Activated CD4-positive, alpha-beta memory T cell treated with anti-CD3 and anti-CD28 coated beads, Interleukin-2, amount 10 ng/mL, durations not matched to agents 7 days and 5 days (primary cell): ENCODE data around the gene ZNF106. TPM values are rescaled to one million over a fixed set of nuclear protein-coding genes. Genes with fewer than 3 reads are reported as not detected.

Source experiments
- CTCF ChIA-PET: fragments of 350-600 bp; sonication (Branson Sonifier 250); formaldehyde crosslinking; loops from one replicate; lab custom pipeline; 2021; ENCODE audit warnings: antibody characterized with exemption, inconsistent platforms; lab: Charles Lee
- POLR2A ChIA-PET: fragments of 350-600 bp; sonication (Branson Sonifier 250); formaldehyde crosslinking; loops from one replicate; lab custom pipeline; 2021; ENCODE audit warnings: antibody characterized with exemption; lab: Charles Lee
- DNase-seq: peaks from one replicate; pipeline ENCODE4 v3.0.0-alpha.2; 2020
- H3K27ac Mint-ChIP-seq: one replicate; pipeline ENCODE4 v1.8.0; 2021; ENCODE audit warnings: mild to moderate bottlenecking, mixed read lengths
- H3K27me3 Mint-ChIP-seq: one replicate; pipeline ENCODE4 v1.8.0; 2021; ENCODE audit warnings: mixed read lengths
- H3K36me3 Mint-ChIP-seq: one replicate; pipeline ENCODE4 v1.8.0; 2021; ENCODE audit warnings: low read depth, mixed read lengths
- H3K4me1 Mint-ChIP-seq: one replicate; pipeline ENCODE4 v1.8.0; 2021; ENCODE audit warnings: mixed read lengths
- H3K4me3 Mint-ChIP-seq: one replicate; pipeline ENCODE4 v1.8.0; 2021; ENCODE audit warnings: mild to moderate bottlenecking, mixed read lengths
- H3K9me3 Mint-ChIP-seq: one replicate; pipeline ENCODE4 v1.8.0; 2021; ENCODE audit warnings: mixed read lengths
- total RNA-seq, 2 experiments: library from RNA; stranded (reverse); gene quantifications; one replicate each; pipeline ENCODE4 v1.2.3, GENCODE V29; 2021

ZNF106 gene
- total RNA-seq, 2 experiments from 2014 or later: 43.6 to 47.8 TPM

GRCh38 chr15:42421376-42421775 lies 69.6 kb downstream of the ZNF106 start:
- DNase-seq: no peak
- no peak overlapping the region for H3K4me3 Mint-ChIP-seq
- H3K27ac Mint-ChIP-seq: no peak overlapping the region
- no peaks in the 10 kb centered on the region for H3K9me3 Mint-ChIP-seq
- ChIA-PET POLR2A (no interaction called here), CTCF (no interaction called here)
- H3K36me3 Mint-ChIP-seq: peaks cover 59% of the 10 kb centered on the region
- H3K27me3 Mint-ChIP-seq: no peaks in the 10 kb centered on the region
- H3K4me1 Mint-ChIP-seq: no peaks in the 10 kb centered on the region

GRCh38 chr15:42419369-42419768 lies 71.6 kb downstream of the ZNF106 start:
- no peak for DNase-seq

GRCh38 chr15:42413920-42414319 lies 77.0 kb downstream of the ZNF106 start:
- Mint-ChIP-seq H3K27ac (no peak overlapping the region), H3K9me3 (no peaks in the 10 kb centered on the region), H3K4me3 (no peak overlapping the region), H3K4me1 (no peaks in the 10 kb centered on the region), H3K27me3 (no peaks in the 10 kb centered on the region), H3K36me3 (peaks cover 29% of the 10 kb centered on the region)
- no peak for DNase-seq
- ChIA-PET POLR2A (no interaction called here), CTCF (no interaction called here)

More at GRCh38 chr15:42419369-42419768, 71.6 kb downstream of the ZNF106 start:
- ChIA-PET CTCF (no interaction called here), POLR2A (interaction anchor here (1.5 kb wide), 1 partner anchor 12 kb away, joined by 4 read pairs; no protein-coding TSS in a partner anchor)
- Mint-ChIP-seq H3K4me1 (no peaks in the 10 kb centered on the region), H3K27ac (no peak overlapping the region), H3K27me3 (no peaks in the 10 kb centered on the region), H3K9me3 (no peaks in the 10 kb centered on the region), H3K36me3 (peaks cover 52% of the 10 kb centered on the region), H3K4me3 (no peak overlapping the region)

DNA sequence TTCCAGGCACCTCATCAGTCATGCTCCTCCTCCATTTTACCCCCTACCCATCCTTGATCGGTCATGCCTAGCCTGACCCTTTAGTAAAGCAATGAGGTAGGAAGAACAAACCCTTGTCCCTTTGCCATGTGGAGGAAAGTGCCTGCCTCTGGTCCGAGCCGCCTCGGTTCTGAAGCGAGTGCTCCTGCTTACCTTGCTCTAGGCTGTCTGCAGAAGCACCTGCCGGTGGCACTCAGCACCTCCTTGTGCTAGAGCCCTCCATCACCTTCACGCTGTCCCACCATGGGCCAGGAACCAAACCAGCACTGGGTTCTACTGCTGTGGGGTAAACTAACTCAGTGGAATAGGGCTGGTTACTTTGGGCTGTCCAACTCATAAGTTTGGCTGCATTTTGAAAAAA lies 79.1 kb downstream of the ZNF106 start:
- Mint-ChIP-seq H3K9me3 (no peaks in the 10 kb centered on the region), H3K4me3 (no peak overlapping the region), H3K27ac (no peak overlapping the region), H3K27me3 (no peaks in the 10 kb centered on the region), H3K36me3 (peaks cover 18% of the 10 kb centered on the region), H3K4me1 (no peaks in the 10 kb centered on the region)
- ChIA-PET POLR2A (no interaction called here), CTCF (no interaction called here)
- DNase-seq: no peak

- Mint-ChIP-seq H3K4me3 (no peak overlapping the region), H3K4me1 (no peaks in the 10 kb centered on the region), H3K9me3 (no peaks in the 10 kb centered on the region), H3K27me3 (no peaks in the 10 kb centered on the region), H3K27ac (no peak overlapping the region), H3K36me3 (peaks cover 9% of the 10 kb centered on the region)
- CTCF ChIA-PET: no interaction called here
- DNase-seq: no peak
- POLR2A ChIA-PET: no interaction called here
Measured at GRCh38 chr15:42409011-42409410, 81.9 kb downstream of the ZNF106 start.

DNA sequence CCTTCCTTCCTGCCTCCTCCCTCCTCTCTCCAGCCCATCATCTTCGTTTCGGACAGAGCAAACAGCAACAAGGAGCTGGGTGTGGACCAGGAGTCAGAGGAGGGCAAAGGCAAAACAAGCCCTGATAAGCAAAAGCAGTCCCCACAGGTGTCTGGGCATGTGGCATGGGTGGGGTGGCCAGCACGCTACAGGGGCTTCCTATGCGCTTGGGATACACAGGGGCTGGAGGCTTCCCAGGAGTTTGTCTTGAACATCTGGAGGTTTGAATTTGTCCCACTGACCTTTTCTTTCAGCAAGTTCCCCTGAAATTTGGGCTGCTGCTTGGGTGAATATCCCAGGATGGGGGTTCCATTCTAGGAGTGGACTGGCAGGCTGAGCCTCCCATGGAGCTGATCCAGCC lies 82.8 kb downstream of the ZNF106 start:
- H3K27me3 Mint-ChIP-seq: no peaks in the 10 kb centered on the region
- H3K27ac Mint-ChIP-seq: no peak overlapping the region
- ChIA-PET CTCF (no interaction called here), POLR2A (interaction anchor here (0.6 to 0.9 kb wide), 2 partner anchors 11 to 369 kb away, joined by 3 to 4 read pairs; no protein-coding TSS in a partner anchor)
- peaks cover 2% of the 10 kb centered on the region for H3K4me1 Mint-ChIP-seq
- no peak for DNase-seq
- no peaks in the 10 kb centered on the region for H3K9me3 Mint-ChIP-seq
- H3K36me3 Mint-ChIP-seq: peaks cover 6% of the 10 kb centered on the region
- no peak overlapping the region for H3K4me3 Mint-ChIP-seq

DNA sequence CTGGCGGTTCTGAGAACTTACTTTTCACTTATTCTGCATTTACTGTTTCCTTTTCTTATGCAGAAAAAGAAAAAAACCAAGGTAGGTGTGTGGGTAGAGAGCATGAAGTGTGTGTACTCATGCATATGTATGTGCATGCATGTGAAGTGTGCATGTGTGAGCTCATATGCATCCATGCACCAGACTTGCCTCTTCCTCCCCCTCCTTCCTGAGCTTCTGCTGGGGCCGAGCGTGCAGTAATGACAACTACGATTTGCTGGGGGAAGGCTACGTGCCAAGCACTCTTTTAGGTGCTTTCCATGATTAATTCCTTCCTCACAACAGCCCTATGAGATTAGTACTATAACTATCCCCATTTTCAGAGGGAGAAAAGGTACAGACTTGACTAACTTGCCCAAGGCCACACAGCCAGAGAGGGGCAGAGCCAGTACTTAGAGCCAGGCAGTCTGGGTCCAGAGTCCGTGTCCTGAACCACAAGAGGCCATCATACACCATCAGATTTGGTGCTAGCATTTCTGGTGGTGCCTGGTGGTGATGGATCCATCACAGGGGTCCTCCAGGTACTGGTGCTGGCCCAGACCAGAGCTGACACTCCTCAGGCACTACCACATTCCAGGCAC lies 85.0 kb downstream of the ZNF106 start:
- POLR2A ChIA-PET: no interaction called here
- Mint-ChIP-seq H3K27me3 (no peaks in the 10 kb centered on the region), H3K36me3 (peaks cover 2% of the 10 kb centered on the region), H3K4me3 (no peak overlapping the region), H3K4me1 (peaks cover 7% of the 10 kb centered on the region), H3K9me3 (no peaks in the 10 kb centered on the region), H3K27ac (no peak overlapping the region)
- CTCF ChIA-PET: no interaction called here
- no peak for DNase-seq

DNA sequence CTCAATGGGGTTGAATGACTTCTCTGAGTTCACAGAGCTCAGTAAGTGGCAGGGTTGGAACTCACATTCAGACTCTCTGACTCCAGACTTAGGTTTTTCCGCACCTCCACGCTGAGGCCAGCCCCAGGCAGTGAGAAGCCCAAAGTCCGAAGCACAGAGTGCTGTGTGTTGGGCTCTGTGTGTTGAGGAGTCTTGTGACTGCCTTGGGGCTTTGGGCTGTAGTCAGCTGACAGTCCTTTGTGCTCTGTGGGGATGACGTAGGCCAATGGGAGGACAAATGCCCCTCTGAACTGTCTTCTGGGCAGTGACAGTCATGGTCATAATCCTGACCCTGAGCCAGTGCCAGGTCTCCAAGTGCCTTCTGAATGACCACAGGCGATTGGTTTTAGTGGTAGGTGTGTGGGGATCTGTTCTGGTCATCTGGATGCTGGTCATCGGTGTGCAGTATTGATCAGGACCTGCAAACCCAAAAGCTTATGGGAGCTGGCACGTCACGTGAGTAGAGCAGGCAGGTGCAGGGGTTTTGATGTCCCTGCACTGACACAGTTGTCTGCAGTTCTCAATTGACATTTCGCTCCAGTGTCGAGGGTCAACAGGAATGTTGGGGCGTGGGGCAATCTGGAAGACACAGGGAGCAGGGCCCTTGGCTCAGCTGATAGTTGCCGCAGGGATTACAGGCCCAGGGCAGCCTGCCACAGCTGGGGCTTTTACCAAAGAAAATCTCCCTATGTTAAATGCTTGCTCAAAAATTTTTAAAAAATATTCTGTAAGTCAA lies 86.3 kb downstream of the ZNF106 start:
- no peak overlapping the region for H3K4me3 Mint-ChIP-seq
- POLR2A ChIA-PET: no interaction called here
- H3K9me3 Mint-ChIP-seq: no peaks in the 10 kb centered on the region
- H3K27me3 Mint-ChIP-seq: no peaks in the 10 kb centered on the region
- H3K4me1 Mint-ChIP-seq: peaks cover 7% of the 10 kb centered on the region
- no peak for DNase-seq
- H3K36me3 Mint-ChIP-seq: no peaks in the 10 kb centered on the region
- no peak overlapping the region for H3K27ac Mint-ChIP-seq
- CTCF ChIA-PET: no interaction called here

DNA sequence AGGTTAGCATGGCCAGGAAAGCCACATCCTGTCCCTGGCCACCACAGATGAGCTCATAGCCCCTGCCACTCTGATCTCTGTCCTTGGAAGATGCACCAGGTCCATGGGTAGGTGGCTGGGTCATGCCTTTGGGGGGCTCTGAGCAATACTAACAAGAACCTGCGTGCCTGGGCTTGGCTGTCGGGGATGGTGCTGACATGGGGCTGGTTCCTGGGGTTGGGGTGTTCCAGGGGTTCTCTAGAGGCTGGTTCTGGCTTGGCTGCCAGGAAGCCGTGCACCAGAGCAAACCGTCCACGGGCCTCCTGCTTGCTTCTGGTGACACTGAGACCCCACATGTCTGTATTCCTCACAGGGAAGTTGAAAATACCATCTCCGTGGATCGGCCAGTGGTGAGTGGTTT lies 87.6 kb downstream of the ZNF106 start:
- CTCF ChIA-PET: no interaction called here
- Mint-ChIP-seq H3K27ac (no peak overlapping the region), H3K4me3 (no peak overlapping the region), H3K27me3 (no peaks in the 10 kb centered on the region), H3K36me3 (no peaks in the 10 kb centered on the region), H3K4me1 (peaks cover 7% of the 10 kb centered on the region), H3K9me3 (no peaks in the 10 kb centered on the region)
- DNase-seq: no peak
- POLR2A ChIA-PET: no interaction called here

- DNase-seq: no peak
- Mint-ChIP-seq H3K9me3 (no peaks in the 10 kb centered on the region), H3K36me3 (no peaks in the 10 kb centered on the region), H3K4me1 (peaks cover 7% of the 10 kb centered on the region), H3K27ac (no peak overlapping the region), H3K27me3 (no peaks in the 10 kb centered on the region), H3K4me3 (no peak overlapping the region)
- POLR2A ChIA-PET: no interaction called here
- CTCF ChIA-PET: no interaction called here
Measured at GRCh38 chr15:42402455-42403205, 88.3 kb downstream of the ZNF106 start.

- no peaks in the 10 kb centered on the region for H3K36me3 Mint-ChIP-seq
- peaks cover 7% of the 10 kb centered on the region for H3K4me1 Mint-ChIP-seq
- no peaks in the 10 kb centered on the region for H3K9me3 Mint-ChIP-seq
- POLR2A ChIA-PET: no interaction called here
- peak overlapping the region; percentile 53 for H3K4me3 Mint-ChIP-seq
- no peak overlapping the region for H3K27ac Mint-ChIP-seq
- H3K27me3 Mint-ChIP-seq: no peaks in the 10 kb centered on the region
- DNase-seq: no peak
- CTCF ChIA-PET: interaction anchor here (1.0 kb wide), 1 partner anchor 17 kb away, joined by 3 read pairs; no protein-coding TSS in a partner anchor
Measured at GRCh38 chr15:42401544-42402454, 89.1 kb downstream of the ZNF106 start.

DNA sequence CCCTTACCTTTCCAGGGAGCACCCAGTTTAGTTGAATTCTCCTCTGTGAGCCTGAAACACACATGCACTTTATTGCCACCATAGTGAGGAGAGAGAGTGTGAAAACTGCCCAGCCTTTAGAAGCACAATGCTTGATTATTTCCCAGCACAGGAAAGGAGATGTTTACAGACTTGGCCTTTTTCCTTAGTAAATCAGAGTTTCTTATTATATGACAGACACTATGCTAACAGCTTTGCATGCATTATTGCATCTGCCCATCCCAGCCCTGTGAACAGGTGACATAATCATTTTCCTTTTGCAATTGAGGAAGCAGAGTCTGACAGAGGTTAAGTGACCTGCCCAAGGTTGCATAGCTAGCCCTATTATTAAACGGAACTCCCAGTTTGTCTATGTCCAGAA lies 95.1 kb downstream of the ZNF106 start:
- H3K4me1 Mint-ChIP-seq: no peaks in the 10 kb centered on the region
- no peak for DNase-seq
- H3K36me3 Mint-ChIP-seq: no peaks in the 10 kb centered on the region
- ChIA-PET POLR2A (no interaction called here), CTCF (no interaction called here)
- no peak overlapping the region for H3K4me3 Mint-ChIP-seq
- H3K27me3 Mint-ChIP-seq: no peaks in the 10 kb centered on the region
- H3K9me3 Mint-ChIP-seq: no peaks in the 10 kb centered on the region
- no peak overlapping the region for H3K27ac Mint-ChIP-seq
